Thymus (tissue), 11 donors: Measurements from ENCODE around the gene SART1. TPM values are rescaled to one million over a fixed set of nuclear protein-coding genes. Genes with fewer than 3 reads are reported as not detected.
"Not testable (repeated sequence)": the region's sequence is repeated elsewhere in the genome, so short reads cannot be mapped to it uniquely, and the experiment has no call there.

Experiments
- DNase-seq, 9 donors: peaks; one replicate each; pipeline ENCODE4 v3.0.0-alpha.2; 2013; ENCODE audit warnings: low spot score in 9 of 9, low read depth in 6 of 9, missing footprints in 1 of 9
- H3K27ac ChIP-seq, 2 donors: one replicate each; pipeline ENCODE4 v1.5.1; 2013; ENCODE audit warnings: control low read depth in 1 of 2, low read depth in 1 of 2, low read length in 1 of 2, mild to moderate bottlenecking in 1 of 2, moderate library complexity in 1 of 2
- H3K27me3 ChIP-seq, 2 donors: one replicate each; pipeline ENCODE4 v1.5.1; 2013; ENCODE audit warnings: low read length in 1 of 2; ENCODE audit not compliant: control insufficient read depth in 2 of 2, insufficient read depth in 1 of 2
- H3K36me3 ChIP-seq, 2 donors: one replicate each; pipeline ENCODE4 v1.5.1; 2013; ENCODE audit warnings: low read length in 1 of 2, mild to moderate bottlenecking in 1 of 2, moderate library complexity in 1 of 2; ENCODE audit not compliant: control insufficient read depth in 2 of 2, insufficient read depth in 2 of 2
- H3K4me1 ChIP-seq, 2 donors: one replicate each; pipeline ENCODE4 v1.5.1; 2013; ENCODE audit warnings: low read length in 2 of 2; ENCODE audit not compliant: control insufficient read depth in 2 of 2, insufficient read depth in 2 of 2
- H3K4me3 ChIP-seq, 2 donors: one replicate each; pipeline ENCODE4 v1.5.1; 2013; ENCODE audit warnings: low read length in 2 of 2, control low read depth in 1 of 2, mild to moderate bottlenecking in 1 of 2
- H3K9me3 ChIP-seq, 2 donors: one replicate each; pipeline ENCODE4 v1.5.1; 2013; ENCODE audit warnings: low read length in 1 of 2, mild to moderate bottlenecking in 1 of 2; ENCODE audit not compliant: control insufficient read depth in 2 of 2, insufficient read depth in 1 of 2
- whole genome bisulfite sequencing: extraction: QIAGEN DNeasy Blood & Tissue Kit; methylation state at CpG from one replicate; pipeline ENCODE4 v1.1.7; 2013; 5-methylcytosine and 5-hydroxymethylcytosine counted together
- polyA plus RNA-seq: library from polyadenylated mRNA; stranded (reverse); fragments of 200-250 nt; gene quantifications from one replicate; pipeline ENCODE4 v1.2.3, GENCODE V29; 2013
- total RNA-seq: library from RNA; stranded (reverse); fragments of 120-200 nt; gene quantifications from one replicate; pipeline ENCODE4 v1.2.4, GENCODE V29; 2013
- donor health status: healthy.

The SART1 gene
- total and polyA plus RNA-seq, 2 donors: 35.4 to 97.5 TPM

- not testable (repeated sequence) for H3K4me1 ChIP-seq, H3K27ac ChIP-seq, H3K9me3 ChIP-seq, DNase-seq, H3K4me3 ChIP-seq, H3K36me3 ChIP-seq
- peaks cover 4 to 33% of the 10 kb centered on the region in 2 donors for H3K27me3 ChIP-seq
- 95% methylated on average over 5 of the region's 5 CpGs for WGBS
These were observed 61.6 kb downstream of the SART1 start for GRCh38 chr11:66023186-66023440.

GRCh38 chr11:66026017-66026529 lies 64.5 kb downstream of the SART1 start, which contains the start of gene CATSPER1:
Gene CATSPER1, minus strand, starts transcription at chr11:66026479. Its CDS starts 100 bp downstream, at chr11:66026379.
- Histone ChIP-seq H3K27ac (no peak within 1 kb of the TSS), H3K36me3 (no peaks in the 10 kb centered on the region), H3K4me1 (peaks cover 0 to 3% of the 10 kb centered on the region in 2 donors), H3K4me3 (no peak within 1 kb of the TSS), H3K9me3 (no peaks in the 10 kb centered on the region), H3K27me3 (peaks cover 4 to 32% of the 10 kb centered on the region in 2 donors)
- WGBS: 97% methylated on average over 18 of the region's 18 CpGs
- no peak for DNase-seq

Other genes with a start within 250 kb of the SART1 start
- 53.5 TPM for gene KAT5, start 249.5 kb upstream of the SART1 start, total RNA-seq
- gene KAT5, start 249.5 kb upstream of the SART1 start, polyA plus RNA-seq: 104 TPM
- 85.9 TPM for gene RNASEH2C, start 240.9 kb upstream of the SART1 start, total RNA-seq
- 49.4 TPM for gene RNASEH2C, start 240.9 kb upstream of the SART1 start, polyA plus RNA-seq
- 5.3 TPM for gene AP5B1, start 180.8 kb upstream of the SART1 start, total RNA-seq
- gene AP5B1, start 180.8 kb upstream of the SART1 start, polyA plus RNA-seq: 7.6 TPM
- gene OVOL1, start 174.7 kb upstream of the SART1 start, total RNA-seq: 0.47 TPM
- gene OVOL1, start 174.7 kb upstream of the SART1 start, polyA plus RNA-seq: 1.3 TPM
- gene SNX32, start 127.8 kb upstream of the SART1 start, total RNA-seq: 0.38 TPM
- gene SNX32, start 127.8 kb upstream of the SART1 start, polyA plus RNA-seq: 1.1 TPM
- 1,006 TPM for gene CFL1, start 103.6 kb upstream of the SART1 start, total RNA-seq
- 673 TPM for gene CFL1, start 103.6 kb upstream of the SART1 start, polyA plus RNA-seq
- 46.8 TPM for gene MUS81, start 101.3 kb upstream of the SART1 start, total RNA-seq
- gene MUS81, start 101.3 kb upstream of the SART1 start, polyA plus RNA-seq: 127 TPM
- gene EFEMP2, start 88.9 kb upstream of the SART1 start, total RNA-seq: 11.9 TPM
- 41.8 TPM for gene EFEMP2, start 88.9 kb upstream of the SART1 start, polyA plus RNA-seq
- 18.5 TPM for gene CTSW, start 81.9 kb upstream of the SART1 start, total RNA-seq
- gene CTSW, start 81.9 kb upstream of the SART1 start, polyA plus RNA-seq: 4.2 TPM
- gene FIBP, start 73.3 kb upstream of the SART1 start, total RNA-seq: 71.0 TPM
- 70.9 TPM for gene FIBP, start 73.3 kb upstream of the SART1 start, polyA plus RNA-seq
- gene CCDC85B, start 71.1 kb upstream of the SART1 start, total RNA-seq: 30.5 TPM
- 20.2 TPM for gene CCDC85B, start 71.1 kb upstream of the SART1 start, polyA plus RNA-seq
- gene FOSL1, start 61.3 kb upstream of the SART1 start, total RNA-seq: 0.14 TPM
- 3.8 TPM for gene FOSL1, start 61.3 kb upstream of the SART1 start, polyA plus RNA-seq
- gene C11orf68, start 42.7 kb upstream of the SART1 start, total RNA-seq: 11.0 TPM
- gene C11orf68, start 42.7 kb upstream of the SART1 start, polyA plus RNA-seq: 38.8 TPM
- 200 TPM for gene DRAP1, start 42.3 kb upstream of the SART1 start, total RNA-seq
- gene DRAP1, start 42.3 kb upstream of the SART1 start, polyA plus RNA-seq: 131 TPM
- gene TSGA10IP, start 16.3 kb upstream of the SART1 start, total RNA-seq: 0.09 TPM
- gene TSGA10IP, start 16.3 kb upstream of the SART1 start, polyA plus RNA-seq: 0.05 TPM
- gene EIF1AD, start 40.4 kb downstream of the SART1 start, total RNA-seq: 24.7 TPM
- gene EIF1AD, start 40.4 kb downstream of the SART1 start, polyA plus RNA-seq: 17.8 TPM
- 64.7 TPM for gene BANF1, start 40.8 kb downstream of the SART1 start, total RNA-seq
- 172 TPM for gene BANF1, start 40.8 kb downstream of the SART1 start, polyA plus RNA-seq
- gene CST6, start 50.3 kb downstream of the SART1 start, total RNA-seq: 0.66 TPM
- 23.0 TPM for gene CST6, start 50.3 kb downstream of the SART1 start, polyA plus RNA-seq
- 0.14 TPM for gene CATSPER1, start 64.7 kb downstream of the SART1 start, total RNA-seq
- gene CATSPER1, start 64.7 kb downstream of the SART1 start, polyA plus RNA-seq: 0.34 TPM
- 0.42 TPM for gene GAL3ST3, start 87.4 kb downstream of the SART1 start, total RNA-seq
- gene GAL3ST3, start 87.4 kb downstream of the SART1 start, polyA plus RNA-seq: 0.25 TPM
- 127 TPM for gene SF3B2, start 90.6 kb downstream of the SART1 start, total RNA-seq
- 147 TPM for gene SF3B2, start 90.6 kb downstream of the SART1 start, polyA plus RNA-seq
- gene PACS1, start 108.5 kb downstream of the SART1 start, total RNA-seq: 9.2 TPM
- 29.5 TPM for gene PACS1, start 108.5 kb downstream of the SART1 start, polyA plus RNA-seq